ENCODE results near the gene P2RX6.

DNA sequence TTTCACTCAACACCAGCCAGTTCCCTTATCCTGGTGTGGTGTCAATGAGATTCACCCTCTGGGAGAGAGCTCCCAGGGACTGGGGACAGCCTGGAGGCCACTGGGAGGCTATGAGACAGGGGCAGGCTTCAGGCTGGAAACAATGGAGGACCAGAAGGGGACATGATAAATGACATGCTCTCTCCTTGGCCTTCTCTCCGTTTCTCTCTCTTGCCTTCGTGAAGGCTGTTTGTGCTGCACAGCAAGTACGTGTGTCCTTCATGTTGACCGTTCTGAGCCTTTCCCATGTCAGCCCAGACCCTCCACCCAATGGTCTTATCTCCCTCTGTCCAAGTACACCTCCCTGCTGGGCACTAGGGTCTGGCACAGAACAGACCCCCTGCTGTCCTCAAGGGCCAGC is 34.4 kb upstream of the P2RX6 start:
- TF ChIP-seq, protein P1, sequence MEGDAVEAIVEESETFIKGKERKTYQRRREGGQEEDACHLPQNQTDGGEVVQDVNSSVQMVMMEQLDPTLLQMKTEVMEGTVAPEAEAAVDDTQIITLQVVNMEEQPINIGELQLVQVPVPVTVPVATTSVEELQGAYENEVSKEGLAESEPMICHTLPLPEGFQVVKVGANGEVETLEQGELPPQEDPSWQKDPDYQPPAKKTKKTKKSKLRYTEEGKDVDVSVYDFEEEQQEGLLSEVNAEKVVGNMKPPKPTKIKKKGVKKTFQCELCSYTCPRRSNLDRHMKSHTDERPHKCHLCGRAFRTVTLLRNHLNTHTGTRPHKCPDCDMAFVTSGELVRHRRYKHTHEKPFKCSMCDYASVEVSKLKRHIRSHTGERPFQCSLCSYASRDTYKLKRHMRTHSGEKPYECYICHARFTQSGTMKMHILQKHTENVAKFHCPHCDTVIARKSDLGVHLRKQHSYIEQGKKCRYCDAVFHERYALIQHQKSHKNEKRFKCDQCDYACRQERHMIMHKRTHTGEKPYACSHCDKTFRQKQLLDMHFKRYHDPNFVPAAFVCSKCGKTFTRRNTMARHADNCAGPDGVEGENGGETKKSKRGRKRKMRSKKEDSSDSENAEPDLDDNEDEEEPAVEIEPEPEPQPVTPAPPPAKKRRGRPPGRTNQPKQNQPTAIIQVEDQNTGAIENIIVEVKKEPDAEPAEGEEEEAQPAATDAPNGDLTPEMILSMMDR (IDR thresholded peaks at IDR 0.05; ENCODE audit: insufficient read depth, low read depth, low read length) = no peak
- TF ChIP-seq EZH2 (IDR thresholded peaks at IDR 0.05; ENCODE audit: insufficient read depth, low read length) = no peak

Data from astrocyte (in vitro differentiated cells and primary cell).